ENCODE results near the gene CEP112.

The CEP112 gene

DNA sequence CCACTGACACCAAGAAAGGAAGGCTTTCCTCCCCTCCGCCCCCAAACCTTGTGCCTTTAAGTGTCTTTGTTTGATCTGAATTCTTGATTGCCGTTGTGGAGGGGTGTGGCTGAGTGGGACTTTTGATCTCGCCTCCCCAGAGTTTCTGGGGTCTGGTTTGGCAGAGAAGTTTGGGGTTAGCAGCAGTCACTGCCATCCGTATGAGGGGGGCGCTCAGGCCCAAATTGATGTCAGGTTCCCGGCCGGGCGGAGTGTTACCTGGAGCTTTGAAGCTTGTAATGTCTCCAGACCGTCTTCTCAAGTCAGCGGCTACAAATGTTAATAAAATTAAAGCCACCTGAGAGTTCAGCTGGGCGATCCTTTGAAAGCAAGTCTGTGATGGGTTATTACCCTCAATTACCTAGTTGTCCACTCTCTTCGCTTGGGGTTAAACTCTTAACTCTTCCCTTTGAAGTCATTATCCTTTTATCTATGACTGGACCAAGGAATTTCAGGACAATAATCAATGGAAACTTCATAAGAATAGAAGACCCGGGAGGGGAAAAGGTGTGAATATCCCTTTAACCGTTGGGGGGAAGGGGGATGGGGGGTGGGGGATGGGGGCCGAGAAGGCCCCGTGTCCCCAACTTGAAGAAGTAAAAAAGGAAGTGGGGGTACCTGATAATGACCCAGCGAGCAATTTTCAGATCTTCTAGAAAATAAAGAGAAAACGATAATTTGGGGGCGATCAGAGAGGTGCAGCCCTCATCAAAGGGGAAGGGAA lies 598.7 kb downstream of the CEP112 start:
- Histone ChIP-seq H3K79me2 (ENCODE audit: control insufficient read depth, insufficient read depth, low read length, poor library complexity) (no peaks in the 10 kb centered on the region), H2AFZ (ENCODE audit: insufficient read depth, low read length, poor library complexity) (no peak overlapping the region), H3K4me2 (ENCODE audit: low read length) (no peak overlapping the region), H2BK120ac (ENCODE audit: insufficient read depth, low read length, poor library complexity) (no peak overlapping the region), H3K36me3 (ENCODE audit: control insufficient read depth in 1 of 2, insufficient read depth in 2 of 2, low read length in 2 of 2) (no peaks in the 10 kb centered on the region), H2AK5ac (ENCODE audit: low read length) (no peak overlapping the region), H3K4me3 (ENCODE audit: low read depth, low read length) (no peak overlapping the region), H3K4ac (ENCODE audit: low read depth, low read length) (no peak overlapping the region), H2BK5ac (ENCODE audit: low read depth, low read length, poor library complexity) (no peak overlapping the region), H3K4me1 (ENCODE audit: control insufficient read depth in 1 of 2, insufficient read depth in 2 of 2, low read length in 2 of 2) (peaks cover 0 to 2% of the 10 kb centered on the region in 2 experiments), H3K9me3 (ENCODE audit: insufficient read depth, low read depth, low read length) (no peaks in the 10 kb centered on the region), H4K91ac (ENCODE audit: low read depth, low read length) (no peak overlapping the region), H3K27me3 (ENCODE audit: insufficient read depth, low read length) (no peaks in the 10 kb centered on the region), H4K12ac (ENCODE audit: low read depth, low read length) (no peak overlapping the region), H3K18ac (ENCODE audit: low read length) (no peak overlapping the region), H3K23ac (ENCODE audit: low read length) (no peak overlapping the region), H3K14ac (ENCODE audit: low read length) (no peak overlapping the region), H4K8ac (ENCODE audit: low read depth, low read length) (no peak overlapping the region), H3K9ac (ENCODE audit: low read length) (no peak overlapping the region), H3K79me1 (ENCODE audit: low read length) (no peaks in the 10 kb centered on the region), H2BK12ac (ENCODE audit: low read length) (no peak overlapping the region), H3K27ac (ENCODE audit: low read depth, low read length) (no peak overlapping the region)
- no peak for DNase-seq
- no CpG with 5 or more reads among the region's 19 CpGs for WGBS (ENCODE audit: extremely low coverage, insufficient coverage, insufficient read length)

DNA sequence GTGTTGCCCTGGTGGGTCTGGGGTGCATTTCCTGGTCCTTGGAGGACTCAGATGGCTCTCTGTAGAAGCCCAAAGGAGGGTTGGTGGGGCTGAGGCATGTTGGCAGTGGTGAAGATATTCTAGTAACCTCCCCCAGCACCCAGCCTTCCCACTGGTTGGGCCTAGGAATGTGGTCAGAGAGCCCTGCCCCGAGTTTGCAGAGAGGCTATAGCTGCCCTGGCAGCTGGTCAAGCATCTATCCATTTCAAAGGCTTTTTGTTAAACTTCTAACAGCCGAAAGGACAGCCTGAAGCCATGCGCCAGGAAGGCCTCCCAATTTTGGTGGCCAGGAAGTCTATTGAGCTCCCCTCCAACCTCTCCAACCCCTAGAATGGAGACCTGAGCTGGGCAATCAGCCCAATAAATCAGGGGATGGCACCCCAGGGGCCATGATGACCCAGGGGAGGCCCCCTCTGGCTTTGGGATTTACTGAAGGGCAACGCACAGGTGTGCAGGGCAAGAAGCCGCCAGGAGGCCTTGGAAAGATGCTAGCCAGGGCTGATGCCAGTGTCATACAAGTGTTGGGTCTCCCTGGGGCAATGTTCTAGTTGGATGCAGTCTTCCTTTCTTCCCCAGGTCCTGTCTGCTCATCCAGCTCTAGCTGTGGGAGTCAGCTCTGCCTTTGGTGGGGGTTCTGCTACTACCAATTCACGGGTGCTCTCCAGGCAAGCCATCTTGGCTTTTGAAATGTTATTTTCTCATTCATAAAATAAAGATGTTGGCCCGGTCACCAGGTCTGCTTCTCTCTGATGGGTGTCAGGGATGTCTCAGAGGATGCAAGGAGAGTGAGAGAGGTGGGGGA lies 599.6 kb downstream of the CEP112 start:
- H3K9me3 ChIP-seq (ENCODE audit: insufficient read depth, low read depth, low read length), result no peaks in the 10 kb centered on the region
- H3K4me2 ChIP-seq (ENCODE audit: low read length), result no peak overlapping the region
- H3K4me3 ChIP-seq (ENCODE audit: low read depth, low read length), result no peak overlapping the region

GRCh38 chr17:65589321-65589720 lies 602.6 kb downstream of the CEP112 start:
- Histone ChIP-seq H2BK5ac (ENCODE audit: low read depth, low read length, poor library complexity) (no peak overlapping the region), H3K4me1 (ENCODE audit: control insufficient read depth in 1 of 2, insufficient read depth in 2 of 2, low read length in 2 of 2) (peaks cover 0 to 2% of the 10 kb centered on the region in 2 experiments), H4K12ac (ENCODE audit: low read depth, low read length) (no peak overlapping the region), H2BK12ac (ENCODE audit: low read length) (no peak overlapping the region), H3K18ac (ENCODE audit: low read length) (no peak overlapping the region), H4K91ac (ENCODE audit: low read depth, low read length) (no peak overlapping the region), H3K27ac (ENCODE audit: low read depth, low read length) (no peak overlapping the region), H3K4ac (ENCODE audit: low read depth, low read length) (no peak overlapping the region), H2BK120ac (ENCODE audit: insufficient read depth, low read length, poor library complexity) (no peak overlapping the region), H3K9ac (ENCODE audit: low read length) (no peak overlapping the region), H3K4me3 (ENCODE audit: low read depth, low read length) (no peak overlapping the region), H2AK5ac (ENCODE audit: low read length) (no peak overlapping the region), H3K36me3 (ENCODE audit: control insufficient read depth in 1 of 2, insufficient read depth in 2 of 2, low read length in 2 of 2) (no peaks in the 10 kb centered on the region), H4K8ac (ENCODE audit: low read depth, low read length) (no peak overlapping the region), H3K79me1 (ENCODE audit: low read length) (no peaks in the 10 kb centered on the region), H3K9me3 (ENCODE audit: insufficient read depth, low read depth, low read length) (no peaks in the 10 kb centered on the region), H3K27me3 (ENCODE audit: insufficient read depth, low read length) (no peaks in the 10 kb centered on the region), H3K23ac (ENCODE audit: low read length) (no peak overlapping the region), H3K79me2 (ENCODE audit: control insufficient read depth, insufficient read depth, low read length, poor library complexity) (no peaks in the 10 kb centered on the region), H3K14ac (ENCODE audit: low read length) (no peak overlapping the region), H3K4me2 (ENCODE audit: low read length) (no peak overlapping the region), H2AFZ (ENCODE audit: insufficient read depth, low read length, poor library complexity) (no peak overlapping the region)
- no CpG with 5 or more reads among the region's 5 CpGs for WGBS (ENCODE audit: extremely low coverage, insufficient coverage, insufficient read length)
- no peak for DNase-seq

More for the DNA sequence above, 599.6 kb downstream of the CEP112 start:
- Histone ChIP-seq H3K23ac (ENCODE audit: low read length) (no peak overlapping the region), H3K79me1 (ENCODE audit: low read length) (no peaks in the 10 kb centered on the region), H2BK12ac (ENCODE audit: low read length) (no peak overlapping the region), H2AK5ac (ENCODE audit: low read length) (no peak overlapping the region), H3K4me1 (ENCODE audit: control insufficient read depth in 1 of 2, insufficient read depth in 2 of 2, low read length in 2 of 2) (peaks cover 0 to 2% of the 10 kb centered on the region in 2 experiments), H3K14ac (ENCODE audit: low read length) (no peak overlapping the region), H2BK5ac (ENCODE audit: low read depth, low read length, poor library complexity) (no peak overlapping the region), H3K4ac (ENCODE audit: low read depth, low read length) (no peak overlapping the region), H4K91ac (ENCODE audit: low read depth, low read length) (no peak overlapping the region), H3K27ac (ENCODE audit: low read depth, low read length) (no peak overlapping the region), H3K18ac (ENCODE audit: low read length) (no peak overlapping the region), H2BK120ac (ENCODE audit: insufficient read depth, low read length, poor library complexity) (no peak overlapping the region), H3K9ac (ENCODE audit: low read length) (no peak overlapping the region), H3K27me3 (ENCODE audit: insufficient read depth, low read length) (no peaks in the 10 kb centered on the region), H3K36me3 (ENCODE audit: control insufficient read depth in 1 of 2, insufficient read depth in 2 of 2, low read length in 2 of 2) (no peaks in the 10 kb centered on the region), H4K12ac (ENCODE audit: low read depth, low read length) (no peak overlapping the region), H4K8ac (ENCODE audit: low read depth, low read length) (no peak overlapping the region), H2AFZ (ENCODE audit: insufficient read depth, low read length, poor library complexity) (no peak overlapping the region), H3K79me2 (ENCODE audit: control insufficient read depth, insufficient read depth, low read length, poor library complexity) (no peaks in the 10 kb centered on the region)
- DNase-seq, result no peak
- WGBS (ENCODE audit: extremely low coverage, insufficient coverage, insufficient read length), result no CpG with 5 or more reads among the region's 7 CpGs

DNA sequence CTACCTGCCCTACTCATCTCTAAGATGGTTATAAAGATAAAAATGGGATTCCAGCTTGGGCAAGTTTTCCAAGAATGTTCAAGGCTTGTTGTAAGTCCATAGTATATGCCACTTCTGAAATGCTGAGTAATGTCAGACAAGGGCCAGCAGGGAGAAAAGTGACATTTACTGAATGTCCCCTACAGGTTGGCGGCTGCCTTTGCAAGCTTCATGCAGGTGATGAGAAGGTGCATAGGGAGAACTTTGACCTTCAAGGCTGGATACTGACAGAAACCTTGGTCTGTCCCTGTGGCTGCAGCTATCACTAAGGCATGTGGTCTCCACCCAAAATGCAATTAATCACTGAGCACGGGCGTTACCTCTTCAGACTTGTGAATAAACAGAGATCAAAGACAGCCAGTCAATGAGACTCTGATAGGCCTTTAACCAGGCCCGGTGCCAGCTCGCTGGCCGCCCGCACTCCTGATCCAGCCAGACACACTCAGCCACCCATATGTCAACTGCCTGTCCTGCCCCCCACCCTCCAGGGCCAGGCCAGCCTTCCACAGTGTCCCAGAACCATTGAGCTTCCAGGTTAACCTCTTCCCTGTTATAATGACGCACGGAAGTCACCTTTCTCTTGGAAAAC lies 603.6 kb downstream of the CEP112 start:
- no peak overlapping the region for H4K8ac ChIP-seq (ENCODE audit: low read depth, low read length)
- peak; percentile 66 to 89 for DNase-seq
- H3K9me3 ChIP-seq (ENCODE audit: insufficient read depth, low read depth, low read length), result no peaks in the 10 kb centered on the region
- no peak overlapping the region for H3K14ac ChIP-seq (ENCODE audit: low read length)
- no peak overlapping the region for H3K9ac ChIP-seq (ENCODE audit: low read length)
- no peak overlapping the region for H3K4me2 ChIP-seq (ENCODE audit: low read length)
- H2BK120ac ChIP-seq (ENCODE audit: insufficient read depth, low read length, poor library complexity), result no peak overlapping the region
- no CpG with 5 or more reads among the region's 9 CpGs for WGBS (ENCODE audit: extremely low coverage, insufficient coverage, insufficient read length)
- H3K36me3 ChIP-seq (ENCODE audit: control insufficient read depth in 1 of 2, insufficient read depth in 2 of 2, low read length in 2 of 2), result no peaks in the 10 kb centered on the region
- H4K12ac ChIP-seq (ENCODE audit: low read depth, low read length), result no peak overlapping the region
- H2AK5ac ChIP-seq (ENCODE audit: low read length), result no peak overlapping the region
- no peak overlapping the region for H3K4ac ChIP-seq (ENCODE audit: low read depth, low read length)
- H2BK12ac ChIP-seq (ENCODE audit: low read length), result no peak overlapping the region
- H3K27ac ChIP-seq (ENCODE audit: low read depth, low read length), result no peak overlapping the region
- no peaks in the 10 kb centered on the region for H3K79me1 ChIP-seq (ENCODE audit: low read length)
- H3K4me1 ChIP-seq (ENCODE audit: control insufficient read depth in 1 of 2, insufficient read depth in 2 of 2, low read length in 2 of 2), result no peaks in the 10 kb centered on the region
- no peaks in the 10 kb centered on the region for H3K27me3 ChIP-seq (ENCODE audit: insufficient read depth, low read length)
- H3K4me3 ChIP-seq (ENCODE audit: low read depth, low read length), result no peak overlapping the region
- no peak overlapping the region for H4K91ac ChIP-seq (ENCODE audit: low read depth, low read length)
- H3K79me2 ChIP-seq (ENCODE audit: control insufficient read depth, insufficient read depth, low read length, poor library complexity), result no peaks in the 10 kb centered on the region
- H2AFZ ChIP-seq (ENCODE audit: insufficient read depth, low read length, poor library complexity), result no peak overlapping the region
- H3K18ac ChIP-seq (ENCODE audit: low read length), result no peak overlapping the region
- no peak overlapping the region for H3K23ac ChIP-seq (ENCODE audit: low read length)
- H2BK5ac ChIP-seq (ENCODE audit: low read depth, low read length, poor library complexity), result no peak overlapping the region
